Loucy (cell line): ENCODE measurements around the gene RNPEPL1.
A peak's percentile ranks its signal among the peaks of the same experiment; 100 is the strongest.

Source experiments
- H2AFZ ChIP-seq: fragments of 200-600 bp; sonication (generic); 2 replicates; pipeline ENCODE4 v1.6.0; 2016; ENCODE audit warnings: antibody characterized with exemption, mild to moderate bottlenecking, low read length, moderate library complexity
- H3F3A ChIP-seq: fragments of 200-600 bp; 2 replicates; pipeline ENCODE4 v1.6.0; 2016; ENCODE audit warnings: antibody characterized with exemption, low read depth, mild to moderate bottlenecking
- H3K27me3 ChIP-seq: fragments of 200-600 bp; sonication (generic); 2 replicates; pipeline ENCODE4 v1.6.1; 2014; ENCODE audit warnings: low read length, mild to moderate bottlenecking; ENCODE audit not compliant: insufficient read depth, poor library complexity, severe bottlenecking
- H3K36me3 ChIP-seq: fragments of 200-600 bp; sonication (generic); 2 replicates; pipeline ENCODE4 v1.6.1; 2016; ENCODE audit warnings: low read length; ENCODE audit not compliant: insufficient read depth
- H3K4me1 ChIP-seq: fragments of 200-600 bp; sonication (generic); 2 replicates; pipeline ENCODE4 v1.5.1; 2014; ENCODE audit warnings: low read length, mild to moderate bottlenecking; ENCODE audit not compliant: insufficient read depth, poor library complexity, severe bottlenecking
- H3K4me2 ChIP-seq: fragments of 200-600 bp; sonication (generic); 2 replicates; pipeline ENCODE4 v1.6.0; 2014; ENCODE audit warnings: antibody characterized with exemption, low read length, low read depth, mild to moderate bottlenecking; ENCODE audit not compliant: poor library complexity, severe bottlenecking
- H3K4me3 ChIP-seq: fragments of 200-600 bp; sonication (generic); 2 replicates; pipeline ENCODE4 v1.5.1; 2014; ENCODE audit warnings: low read length, mild to moderate bottlenecking, mixed read lengths; ENCODE audit not compliant: poor library complexity, severe bottlenecking
- H3K79me2 ChIP-seq: fragments of 200-600 bp; sonication (generic); 2 replicates; pipeline ENCODE4 v1.6.1; 2014; ENCODE audit warnings: low read length; ENCODE audit not compliant: insufficient read depth
- H3K9ac ChIP-seq: fragments of 200-600 bp; sonication (generic); 2 replicates; pipeline ENCODE4 v1.6.0; 2014; ENCODE audit warnings: mild to moderate bottlenecking, low read depth, low read length, moderate library complexity; ENCODE audit not compliant: poor library complexity, severe bottlenecking
- H3K9me2 ChIP-seq: fragments of 200-600 bp; sonication (generic); replicated peaks from 2 replicates; pipeline ENCODE4 v1.6.1; 2016; ENCODE audit warnings: low read depth, low read length, mixed read lengths
- H3K9me3 ChIP-seq: fragments of 200-600 bp; sonication (generic); 2 replicates; pipeline ENCODE4 v1.6.1; 2014; ENCODE audit warnings: mild to moderate bottlenecking, antibody characterized with exemption, low read length, low read depth; ENCODE audit not compliant: insufficient read depth
- H4K20me1 ChIP-seq: fragments of 200-600 bp; sonication (generic); 2 replicates; pipeline ENCODE4 v1.6.0; 2014; ENCODE audit warnings: antibody characterized with exemption, low read length, mild to moderate bottlenecking; ENCODE audit not compliant: insufficient read depth, poor library complexity, severe bottlenecking
- EZH2phosphoT487 ChIP-seq: fragments of 200-600 bp; IDR thresholded peaks from 2 replicates; pipeline ENCODE4 v1.6.1; 2018; ENCODE audit warnings: antibody characterized with exemption, mild to moderate bottlenecking, moderate library complexity, borderline replicate concordance
- TF ChIP-seq, protein P1 (sequence below): fragments of 200-600 bp; sonication (generic); conservative IDR thresholded peaks from 2 replicates; pipeline ENCODE4 v1.5.1; 2014; ENCODE audit warnings: mild to moderate bottlenecking, antibody characterized with exemption, low read length

RNPEPL1 gene

DNA sequence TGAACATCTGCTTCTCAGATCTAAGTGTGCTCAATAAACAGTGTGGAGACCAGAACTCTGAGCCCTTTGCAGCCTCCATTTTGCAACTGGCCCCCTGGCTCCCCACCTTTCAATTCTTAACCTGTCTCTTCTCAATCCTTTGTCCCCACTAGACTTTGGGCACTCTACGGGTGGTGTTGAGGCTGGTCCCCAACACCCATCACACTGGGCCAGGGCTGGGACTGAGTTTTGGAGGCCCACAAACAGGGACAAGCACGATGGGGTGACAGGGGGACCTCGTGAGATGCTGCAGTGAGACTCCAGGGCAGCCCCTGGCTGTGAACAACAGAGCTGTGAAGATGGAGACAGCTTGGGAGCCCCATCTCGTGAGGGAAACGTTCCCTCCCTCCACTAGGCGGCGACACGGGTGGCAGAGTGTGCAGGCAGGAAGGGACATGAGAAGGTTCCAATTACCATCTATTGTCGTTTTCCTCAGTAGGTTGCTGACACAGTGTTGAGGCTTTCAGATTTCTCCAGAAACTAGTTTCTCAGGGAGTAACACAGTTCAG, 11.7 kb upstream of the RNPEPL1 start:
- H3K79me2 ChIP-seq, result peaks cover 59% of the 10 kb centered on the region

DNA sequence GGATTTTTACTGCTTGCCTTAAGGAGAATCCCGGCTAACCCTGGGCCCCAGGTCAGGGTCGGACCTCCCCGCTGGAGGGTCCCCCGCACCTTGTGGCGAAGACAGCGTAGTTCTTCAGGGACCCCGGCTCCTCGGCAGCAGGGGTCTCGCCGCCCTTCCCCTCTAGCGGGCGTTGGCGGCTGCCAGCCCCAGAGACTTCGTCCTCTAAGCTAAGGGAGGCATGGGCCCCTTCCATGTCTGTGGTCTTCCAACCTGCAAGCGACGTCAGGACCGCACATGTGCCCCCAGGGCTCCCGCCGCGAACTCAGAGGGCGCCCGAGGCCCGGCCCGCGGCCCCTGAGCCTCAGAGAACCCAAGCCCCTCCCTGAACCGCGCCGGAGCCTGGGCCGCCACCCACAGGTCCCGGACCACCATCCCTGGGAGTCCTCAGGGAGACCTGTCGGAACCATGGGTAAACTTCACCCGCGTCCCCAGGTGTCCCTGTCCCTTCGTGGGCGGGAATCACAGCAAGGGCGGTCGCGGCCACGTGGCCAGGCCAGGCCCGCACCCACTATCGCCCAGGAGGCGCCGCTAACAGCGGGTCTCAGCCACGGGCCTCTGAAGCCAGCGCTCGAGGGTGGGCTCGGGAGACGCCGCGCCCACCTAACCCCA, 11.1 kb upstream of the RNPEPL1 start:
- H2AFZ ChIP-seq, result no peak overlapping the region
- H3K4me3 ChIP-seq, result no peak overlapping the region
- peak overlapping the region; percentile 34 for H3K4me2 ChIP-seq
- no peak for TF ChIP-seq EZH2phosphoT487
- TF ChIP-seq, protein P1, sequence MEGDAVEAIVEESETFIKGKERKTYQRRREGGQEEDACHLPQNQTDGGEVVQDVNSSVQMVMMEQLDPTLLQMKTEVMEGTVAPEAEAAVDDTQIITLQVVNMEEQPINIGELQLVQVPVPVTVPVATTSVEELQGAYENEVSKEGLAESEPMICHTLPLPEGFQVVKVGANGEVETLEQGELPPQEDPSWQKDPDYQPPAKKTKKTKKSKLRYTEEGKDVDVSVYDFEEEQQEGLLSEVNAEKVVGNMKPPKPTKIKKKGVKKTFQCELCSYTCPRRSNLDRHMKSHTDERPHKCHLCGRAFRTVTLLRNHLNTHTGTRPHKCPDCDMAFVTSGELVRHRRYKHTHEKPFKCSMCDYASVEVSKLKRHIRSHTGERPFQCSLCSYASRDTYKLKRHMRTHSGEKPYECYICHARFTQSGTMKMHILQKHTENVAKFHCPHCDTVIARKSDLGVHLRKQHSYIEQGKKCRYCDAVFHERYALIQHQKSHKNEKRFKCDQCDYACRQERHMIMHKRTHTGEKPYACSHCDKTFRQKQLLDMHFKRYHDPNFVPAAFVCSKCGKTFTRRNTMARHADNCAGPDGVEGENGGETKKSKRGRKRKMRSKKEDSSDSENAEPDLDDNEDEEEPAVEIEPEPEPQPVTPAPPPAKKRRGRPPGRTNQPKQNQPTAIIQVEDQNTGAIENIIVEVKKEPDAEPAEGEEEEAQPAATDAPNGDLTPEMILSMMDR, result no peak
- no peaks in the 10 kb centered on the region for H3K9me2 ChIP-seq
- H3K36me3 ChIP-seq, result peaks cover 6% of the 10 kb centered on the region; the same call in 1 of the 2 replicates
- H3K79me2 ChIP-seq, result peaks cover 65% of the 10 kb centered on the region
- H3K9ac ChIP-seq, result no peak overlapping the region
- no peaks in the 10 kb centered on the region for H3K27me3 ChIP-seq
- H3K9me3 ChIP-seq, result no peaks in the 10 kb centered on the region
- H3K4me1 ChIP-seq, result peaks cover 19% of the 10 kb centered on the region
- H4K20me1 ChIP-seq, result peaks cover 25% of the 10 kb centered on the region
- no peaks in the 10 kb centered on the region for H3F3A ChIP-seq

More for the DNA sequence above, 11.7 kb upstream of the RNPEPL1 start:
- Histone ChIP-seq H3K9ac (no peak overlapping the region), H3F3A (no peaks in the 10 kb centered on the region), H3K4me3 (no peak overlapping the region), H3K36me3 (peaks cover 8% of the 10 kb centered on the region; the same call in 1 of the 2 replicates), H3K9me3 (no peaks in the 10 kb centered on the region), H3K4me2 (peak overlapping the region; percentile 34), H2AFZ (no peak overlapping the region), H3K27me3 (no peaks in the 10 kb centered on the region), H3K4me1 (peaks cover 15% of the 10 kb centered on the region), H3K9me2 (no peaks in the 10 kb centered on the region), H4K20me1 (peaks cover 25% of the 10 kb centered on the region)
- TF ChIP-seq EZH2phosphoT487, result no peak
- TF ChIP-seq, protein P1, result peak; percentile 76

- no peak within 1 kb of the TSS for H3K9ac ChIP-seq
- TF ChIP-seq, protein P1, result no peak
- no peak for TF ChIP-seq EZH2phosphoT487
- H3K4me3 ChIP-seq, result peak within 1 kb of the TSS; percentile 87
- peak within 1 kb of the TSS; percentile 89 for H3K4me2 ChIP-seq
- H3K36me3 ChIP-seq, result peaks cover 6% of the 10 kb centered on the region; the same call in 1 of the 2 replicates
- H3K4me1 ChIP-seq, result peaks cover 24% of the 10 kb centered on the region
- no peak within 1 kb of the TSS for H2AFZ ChIP-seq
- no peaks in the 10 kb centered on the region for H3F3A ChIP-seq
- peaks cover 70% of the 10 kb centered on the region for H3K79me2 ChIP-seq
- H3K9me2 ChIP-seq, result no peaks in the 10 kb centered on the region
- no peaks in the 10 kb centered on the region for H3K27me3 ChIP-seq
- no peaks in the 10 kb centered on the region for H3K9me3 ChIP-seq
- H4K20me1 ChIP-seq, result peaks cover 25% of the 10 kb centered on the region
Measured at GRCh38 chr2:240557808-240558207, 10.5 kb upstream of the RNPEPL1 start, which contains the start of gene ANKMY1. Gene ANKMY1 (minus strand): TSS chr2:240557988. CDS start chr2:240557335, 653 bp downstream.
